Breast epithelium (tissue), 3 donors: Measurements from ENCODE around the gene PSMD8.

Source experiments
- CTCF ChIP-seq, 3 donors: fragments of 450-650 bp; IDR thresholded peaks; one replicate each; pipeline ENCODE4 v1.5.1; 2016 to 2017; ENCODE audit warnings: antibody characterized with exemption in 3 of 3, mild to moderate bottlenecking in 3 of 3, moderate library complexity in 3 of 3
- POLR2A ChIP-seq: fragments of 450-650 bp; IDR thresholded peaks from one replicate; pipeline ENCODE4 v1.6.1; 2016; ENCODE audit warnings: antibody characterized with exemption, mild to moderate bottlenecking, moderate library complexity
- POLR2AphosphoS5 ChIP-seq, 3 donors: sonication (generic); formaldehyde crosslinking; IDR thresholded peaks; one replicate each; pipeline ENCODE4 v1.6.1; 2017; ENCODE audit warnings: antibody characterized with exemption in 3 of 3

- no peak for TF ChIP-seq CTCF (IDR thresholded peaks at IDR 0.05)
- no peak for TF ChIP-seq POLR2AphosphoS5 (IDR thresholded peaks at IDR 0.05)
- no peak for TF ChIP-seq POLR2A
Observed at GRCh38 chr19:38340927-38341326, 33.4 kb upstream of the PSMD8 start.
